ENCODE results near the gene CDC20.

The CDC20 gene

GRCh38 chr1:43329995-43330751, 28.6 kb upstream of the CDC20 start:
- no peak for DNase-seq

- no peak for DNase-seq
These were observed 27.1 kb upstream of the CDC20 start for GRCh38 chr1:43331688-43332087.

- DNase-seq, result no peak
These were observed 24.2 kb upstream of the CDC20 start for GRCh38 chr1:43334453-43335205.

- DNase-seq, result no peak
These were observed 21.2 kb upstream of the CDC20 start, which contains the start of gene MPL for GRCh38 chr1:43337588-43337987. Gene MPL (plus strand): TSS chr1:43337818. CDS start chr1:43337849, 31 bp downstream.

GRCh38 chr1:43338001-43338400, 20.8 kb upstream of the CDC20 start:
- DNase-seq, result no peak

- DNase-seq, result no peak
These were observed 19.1 kb upstream of the CDC20 start for GRCh38 chr1:43339584-43340232.

GRCh38 chr1:43340559-43340958, 18.2 kb upstream of the CDC20 start:
- no peak for DNase-seq

- no peak for DNase-seq
These were observed 14.4 kb upstream of the CDC20 start for GRCh38 chr1:43344267-43344850.

- DNase-seq, result no peak
These were observed 13.7 kb upstream of the CDC20 start for GRCh38 chr1:43345120-43345519.

- no peak for DNase-seq
These were observed 12.1 kb upstream of the CDC20 start for GRCh38 chr1:43346636-43347035.

GRCh38 chr1:43348343-43348808, 10.4 kb upstream of the CDC20 start:
- peak in 14 of 56 donors; percentile 38 to 76 (median 54) for DNase-seq

GRCh38 chr1:43348809-43349593, 9.8 kb upstream of the CDC20 start:
- peak in 50 of 56 donors; percentile 14 to 84 (median 54) for DNase-seq

GRCh38 chr1:43349594-43350306, 9.0 kb upstream of the CDC20 start:
- peak in 8 of 56 donors; percentile 27 to 64 (median 50) for DNase-seq

GRCh38 chr1:43350976-43351375, 7.8 kb upstream of the CDC20 start:
- no peak for DNase-seq

- no peak for DNase-seq
These were observed 7.1 kb upstream of the CDC20 start for GRCh38 chr1:43351421-43352350.

GRCh38 chr1:43352351-43352705, 6.5 kb upstream of the CDC20 start:
- DNase-seq, result no peak

- no peak for DNase-seq
These were observed 5.9 kb upstream of the CDC20 start for GRCh38 chr1:43352881-43353280.

GRCh38 chr1:43354471-43354870, 4.3 kb upstream of the CDC20 start:
- DNase-seq, result no peak

- DNase-seq, result no peak
These were observed 3.8 kb upstream of the CDC20 start for GRCh38 chr1:43354936-43355335.

Measured in nucleus accumbens (tissue), 56 donors.